ENCODE results near the gene PLXNA4. TPM values are rescaled to one million over a fixed set of nuclear protein-coding genes. Genes with fewer than 3 reads are reported as not detected.

Gene PLXNA4
- total RNA-seq, 4 donors from 2014 or later = 0.31 to 0.66 (median 0.43) TPM

DNA sequence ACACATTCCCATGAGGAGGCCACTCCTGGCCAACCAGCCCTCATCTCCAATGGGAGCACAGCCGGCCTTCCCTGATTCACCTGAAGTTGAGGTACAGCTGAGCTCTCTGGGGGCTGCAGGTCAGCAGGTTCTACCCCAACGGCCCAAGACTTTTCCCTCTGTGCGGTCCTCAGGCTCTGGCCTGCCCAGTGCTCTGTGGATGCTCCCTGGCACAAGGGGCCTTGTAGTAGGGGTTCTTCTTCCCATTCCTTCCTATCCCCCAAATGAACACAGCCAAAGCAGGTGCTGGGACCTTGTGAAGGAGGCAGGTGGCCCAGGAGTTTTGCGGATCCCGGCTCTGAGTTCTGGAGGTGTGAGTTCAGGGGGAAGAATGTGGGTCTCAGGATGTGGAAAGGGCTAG is 72.2 kb downstream of the PLXNA4 start:
- no peak for TF ChIP-seq POLR2A (IDR thresholded peaks at IDR 0.05)
- TF ChIP-seq, protein P1, sequence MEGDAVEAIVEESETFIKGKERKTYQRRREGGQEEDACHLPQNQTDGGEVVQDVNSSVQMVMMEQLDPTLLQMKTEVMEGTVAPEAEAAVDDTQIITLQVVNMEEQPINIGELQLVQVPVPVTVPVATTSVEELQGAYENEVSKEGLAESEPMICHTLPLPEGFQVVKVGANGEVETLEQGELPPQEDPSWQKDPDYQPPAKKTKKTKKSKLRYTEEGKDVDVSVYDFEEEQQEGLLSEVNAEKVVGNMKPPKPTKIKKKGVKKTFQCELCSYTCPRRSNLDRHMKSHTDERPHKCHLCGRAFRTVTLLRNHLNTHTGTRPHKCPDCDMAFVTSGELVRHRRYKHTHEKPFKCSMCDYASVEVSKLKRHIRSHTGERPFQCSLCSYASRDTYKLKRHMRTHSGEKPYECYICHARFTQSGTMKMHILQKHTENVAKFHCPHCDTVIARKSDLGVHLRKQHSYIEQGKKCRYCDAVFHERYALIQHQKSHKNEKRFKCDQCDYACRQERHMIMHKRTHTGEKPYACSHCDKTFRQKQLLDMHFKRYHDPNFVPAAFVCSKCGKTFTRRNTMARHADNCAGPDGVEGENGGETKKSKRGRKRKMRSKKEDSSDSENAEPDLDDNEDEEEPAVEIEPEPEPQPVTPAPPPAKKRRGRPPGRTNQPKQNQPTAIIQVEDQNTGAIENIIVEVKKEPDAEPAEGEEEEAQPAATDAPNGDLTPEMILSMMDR (IDR thresholded peaks at IDR 0.05 in 4 of 5, conservative IDR thresholded peaks at IDR 0.05 in 1 of 5) = no peak
- Histone ChIP-seq H3K27me3 (peaks cover 0 to 3% (median 0%) of the 10 kb centered on the region in 3 donors), H3K27ac (no peak overlapping the region), H3K4me1 (no peaks in the 10 kb centered on the region), H3K4me3 (no peak overlapping the region), H3K36me3 (no peaks in the 10 kb centered on the region), H3K9me3 (no peaks in the 10 kb centered on the region)
- no peak for DNase-seq
- in situ Hi-C loops (cut with MboI; ENCODE audit: low sequenced_read_pairs in 4 of 4) (no loop called here), intact Hi-C loops (cut with DNase I; ENCODE audit: low total_unique reads) (no loop called here)
- no peak for ATAC-seq

DNA sequence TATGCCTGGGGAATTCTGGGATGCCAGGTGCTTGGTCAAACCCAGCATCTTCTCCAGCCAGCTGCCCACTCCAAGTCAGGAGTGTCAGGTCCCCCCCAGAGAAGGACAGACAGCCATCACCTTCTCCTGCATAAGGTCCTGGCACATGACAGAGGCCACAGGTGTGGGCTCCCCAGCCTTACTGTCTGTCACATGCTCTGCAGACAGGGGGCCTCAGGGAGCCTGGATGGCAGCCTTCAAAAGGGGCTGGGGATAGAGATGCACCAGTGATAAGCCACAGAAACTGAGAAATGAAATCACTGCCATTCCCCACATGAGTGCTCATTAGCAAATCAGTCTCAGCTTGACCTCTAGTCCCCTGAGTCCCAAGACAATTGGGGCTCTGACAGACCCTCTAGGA is 72.9 kb downstream of the PLXNA4 start:
- H3K27ac ChIP-seq = no peak overlapping the region
- intact Hi-C loops (cut with DNase I; ENCODE audit: low total_unique reads) = no loop called here
- H3K36me3 ChIP-seq = no peaks in the 10 kb centered on the region
- no peaks in the 10 kb centered on the region for H3K4me1 ChIP-seq
- no peak for ATAC-seq
- DNase-seq = no peak
- no peak overlapping the region for H3K4me3 ChIP-seq
- peaks cover 0 to 3% (median 0%) of the 10 kb centered on the region in 3 donors for H3K27me3 ChIP-seq
- no peaks in the 10 kb centered on the region for H3K9me3 ChIP-seq
- in situ Hi-C loops (cut with MboI; ENCODE audit: low sequenced_read_pairs in 4 of 4) = no loop called here
- no peak for TF ChIP-seq POLR2A (IDR thresholded peaks at IDR 0.05)
- TF ChIP-seq, protein P1 (IDR thresholded peaks at IDR 0.05 in 4 of 5, conservative IDR thresholded peaks at IDR 0.05 in 1 of 5) = no peak

DNA sequence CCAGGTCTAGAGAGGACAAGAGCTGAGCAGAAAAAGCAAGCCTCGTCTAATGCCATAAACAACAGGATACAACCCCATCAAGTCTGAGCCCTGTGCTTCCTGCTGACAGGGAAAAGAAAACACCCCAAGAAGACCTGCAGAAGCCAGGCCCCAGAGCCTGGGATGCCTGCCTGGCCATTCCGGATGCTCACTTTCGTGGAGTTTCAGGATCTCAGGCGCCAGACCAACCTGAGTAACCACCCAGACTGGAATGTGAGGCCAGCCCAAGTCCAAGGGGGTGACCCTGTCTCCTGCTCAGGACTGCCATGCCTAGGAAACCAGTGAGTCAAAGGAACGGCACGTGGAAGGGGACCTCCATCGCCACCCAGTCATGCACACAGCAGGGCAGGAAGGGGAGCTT is 74.3 kb downstream of the PLXNA4 start:
- DNase-seq (no peak), ATAC-seq (no peak)
- Histone ChIP-seq H3K36me3 (no peaks in the 10 kb centered on the region), H3K9me3 (no peaks in the 10 kb centered on the region), H3K4me1 (no peaks in the 10 kb centered on the region), H3K27me3 (no peaks in the 10 kb centered on the region), H3K27ac (no peak overlapping the region), H3K4me3 (no peak overlapping the region)
- TF ChIP-seq POLR2A (IDR thresholded peaks at IDR 0.05) = no peak
- TF ChIP-seq, protein P1 (IDR thresholded peaks at IDR 0.05 in 4 of 5, conservative IDR thresholded peaks at IDR 0.05 in 1 of 5) = no peak
- intact Hi-C loops (cut with DNase I; ENCODE audit: low total_unique reads) = no loop called here
- in situ Hi-C loops (cut with MboI; ENCODE audit: low sequenced_read_pairs in 4 of 4) = no loop called here

DNA sequence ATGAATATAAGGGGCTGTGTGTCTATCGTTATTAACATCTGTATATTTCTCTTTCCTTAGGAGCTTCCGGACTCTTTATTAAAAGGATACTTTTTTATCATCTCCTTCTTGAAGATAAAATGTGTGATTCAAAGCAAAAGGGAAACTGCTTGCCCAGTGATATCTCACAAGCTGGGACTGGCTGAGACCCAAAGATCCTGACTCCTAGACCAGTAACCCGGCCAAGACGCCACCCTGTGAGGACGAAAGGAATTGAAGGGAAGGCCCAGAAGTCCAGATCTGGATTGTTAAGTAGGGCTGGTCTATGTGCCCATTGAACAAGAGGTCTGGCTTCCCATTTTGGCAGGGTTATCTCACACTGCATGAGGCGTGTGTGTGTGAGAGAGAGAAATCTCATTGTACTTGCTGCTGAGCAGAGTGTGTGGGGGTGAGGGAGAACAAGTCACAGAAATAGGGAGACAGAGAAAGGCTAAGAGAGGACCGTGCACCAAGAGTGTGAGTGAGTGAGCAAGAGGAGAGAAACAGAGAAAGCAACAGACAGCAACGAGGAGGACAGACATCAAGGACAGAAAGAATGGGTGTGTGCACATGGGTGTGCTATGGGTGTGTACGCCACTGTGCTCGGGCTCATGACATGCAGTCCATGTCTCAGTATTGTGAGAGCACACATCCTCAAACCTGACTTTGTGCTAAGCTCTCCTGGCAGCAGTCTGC is 75.4 kb downstream of the PLXNA4 start:
- ATAC-seq (no peak), DNase-seq (peak; percentile 22 to 23)
- in situ Hi-C loops (cut with MboI; ENCODE audit: low sequenced_read_pairs in 4 of 4) = no loop called here
- TF ChIP-seq, protein P1 (IDR thresholded peaks at IDR 0.05 in 4 of 5, conservative IDR thresholded peaks at IDR 0.05 in 1 of 5) = no peak
- TF ChIP-seq POLR2A (IDR thresholded peaks at IDR 0.05) = no peak
- Histone ChIP-seq H3K27ac (no peak overlapping the region), H3K9me3 (no peaks in the 10 kb centered on the region), H3K27me3 (no peaks in the 10 kb centered on the region), H3K4me1 (no peaks in the 10 kb centered on the region), H3K36me3 (no peaks in the 10 kb centered on the region), H3K4me3 (no peak overlapping the region)
- intact Hi-C loops (cut with DNase I; ENCODE audit: low total_unique reads) = no loop called here

DNA sequence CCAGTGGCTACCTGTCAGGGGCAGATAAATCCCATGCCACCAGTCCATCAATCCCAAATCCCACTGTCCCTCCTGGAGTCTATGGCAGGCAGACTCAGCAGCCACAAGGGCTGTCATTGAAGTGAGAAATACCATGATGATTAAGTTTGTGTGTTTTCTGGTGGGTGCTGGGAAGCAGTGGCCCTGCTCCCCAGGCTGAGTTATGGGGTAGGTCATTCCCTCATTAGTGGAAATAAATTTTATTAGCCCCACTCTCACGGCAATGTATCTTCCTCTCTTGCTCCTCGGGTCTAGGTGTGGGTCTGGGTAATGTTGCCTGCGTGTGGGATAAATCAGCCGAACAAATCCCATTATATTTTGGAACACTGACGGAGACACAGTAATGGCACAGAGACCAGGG is 76.8 kb downstream of the PLXNA4 start:
- intact Hi-C loops (cut with DNase I; ENCODE audit: low total_unique reads) (no loop called here), in situ Hi-C loops (cut with MboI; ENCODE audit: low sequenced_read_pairs in 4 of 4) (no loop called here)
- Histone ChIP-seq H3K27me3 (no peaks in the 10 kb centered on the region), H3K27ac (no peak overlapping the region), H3K4me3 (no peak overlapping the region), H3K4me1 (no peaks in the 10 kb centered on the region), H3K9me3 (no peaks in the 10 kb centered on the region), H3K36me3 (no peaks in the 10 kb centered on the region)
- no peak for ATAC-seq
- TF ChIP-seq, protein P1 (IDR thresholded peaks at IDR 0.05 in 4 of 5, conservative IDR thresholded peaks at IDR 0.05 in 1 of 5) = no peak
- TF ChIP-seq POLR2A (IDR thresholded peaks at IDR 0.05) = no peak
- DNase-seq = no peak
